ENCODE measurements around the gene AFP. TPM values are rescaled to one million over a fixed set of nuclear protein-coding genes. Genes with fewer than 3 reads are reported as not detected.

The AFP gene
- total RNA-seq, 2 donors from 2014 or later, result not detected

DNA sequence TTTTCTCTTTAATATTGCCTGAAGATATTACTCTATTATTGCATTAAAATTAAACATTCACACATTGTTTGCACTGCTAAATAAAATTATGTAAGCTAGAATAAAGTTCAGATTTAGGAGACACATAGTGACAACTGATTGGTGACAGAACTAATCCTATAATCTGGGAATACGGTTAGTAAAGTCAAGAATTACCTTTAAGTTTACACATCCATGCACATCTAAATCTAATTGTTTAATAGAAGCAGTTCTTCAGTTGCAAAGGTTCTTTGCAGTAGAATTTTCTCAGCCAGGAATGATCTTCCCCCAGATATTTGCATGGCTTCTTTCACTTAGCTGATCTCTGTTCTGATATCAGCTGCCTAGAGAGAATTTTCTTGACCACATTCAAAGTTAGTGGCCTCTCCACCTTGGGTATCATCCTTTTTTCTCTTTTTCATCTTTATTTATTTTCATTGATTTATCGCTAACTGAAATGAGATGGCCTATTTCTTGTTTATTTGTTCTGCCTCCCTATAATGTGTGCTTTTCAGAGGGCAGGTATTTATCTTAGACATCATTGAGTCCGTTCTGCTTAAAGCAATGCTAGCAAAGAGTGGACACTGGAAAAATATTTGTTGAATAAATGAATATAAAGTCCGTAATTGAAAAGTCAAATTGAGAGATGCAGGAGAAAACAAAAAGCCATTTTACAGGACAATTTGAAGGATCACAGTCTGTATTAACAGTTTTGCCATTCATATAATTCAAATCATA lies 12.6 kb downstream of the AFP start:
- H3K4me3 Mint-ChIP-seq, result no peak overlapping the region
- H3K27me3 Mint-ChIP-seq, result peaks cover 26% of the 10 kb centered on the region
- H3K4me1 Mint-ChIP-seq, result no peaks in the 10 kb centered on the region
- no peaks in the 10 kb centered on the region for H3K36me3 Mint-ChIP-seq (ENCODE audit: low read depth)
- ATAC-seq (no peak), DNase-seq (no peak)
- no peak overlapping the region for H3K27ac Mint-ChIP-seq
- H3K9me3 ChIP-seq (ENCODE audit: control insufficient read depth, low read length, poor library complexity, severe bottlenecking), result no peaks in the 10 kb centered on the region

DNA sequence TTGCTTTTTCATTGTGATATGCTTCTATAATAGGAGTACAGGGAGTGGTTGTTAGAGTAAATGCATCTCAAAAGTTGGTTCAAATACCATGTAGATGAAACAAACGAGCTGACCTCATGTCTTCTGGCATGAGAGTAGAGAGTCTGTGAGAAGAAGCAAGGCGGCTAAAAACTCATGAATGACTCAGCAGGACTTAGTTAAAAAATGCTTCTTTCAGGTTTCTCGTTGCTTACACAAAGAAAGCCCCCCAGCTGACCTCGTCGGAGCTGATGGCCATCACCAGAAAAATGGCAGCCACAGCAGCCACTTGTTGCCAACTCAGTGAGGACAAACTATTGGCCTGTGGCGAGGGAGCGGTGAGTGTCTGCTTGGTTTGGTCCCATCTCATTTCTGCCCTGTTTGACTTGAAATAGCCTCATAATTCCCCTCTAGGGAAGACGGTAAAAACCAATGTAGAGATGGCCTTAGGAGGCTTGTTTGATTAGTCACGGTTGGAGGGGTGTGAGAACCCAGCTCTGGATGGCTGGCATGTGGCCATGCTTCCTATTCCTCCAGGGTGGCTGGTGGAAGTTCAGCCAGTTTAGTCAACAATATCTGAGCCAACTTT lies 14.5 kb downstream of the AFP start:
- H3K4me3 Mint-ChIP-seq, result no peak overlapping the region
- H3K27ac Mint-ChIP-seq, result no peak overlapping the region
- H3K27me3 Mint-ChIP-seq, result peaks cover 26% of the 10 kb centered on the region
- H3K4me1 Mint-ChIP-seq, result no peaks in the 10 kb centered on the region
- DNase-seq, result no peak
- H3K36me3 Mint-ChIP-seq (ENCODE audit: low read depth), result no peaks in the 10 kb centered on the region
- H3K9me3 ChIP-seq (ENCODE audit: control insufficient read depth, low read length, poor library complexity, severe bottlenecking), result no peaks in the 10 kb centered on the region
- ATAC-seq, result no peak

DNA sequence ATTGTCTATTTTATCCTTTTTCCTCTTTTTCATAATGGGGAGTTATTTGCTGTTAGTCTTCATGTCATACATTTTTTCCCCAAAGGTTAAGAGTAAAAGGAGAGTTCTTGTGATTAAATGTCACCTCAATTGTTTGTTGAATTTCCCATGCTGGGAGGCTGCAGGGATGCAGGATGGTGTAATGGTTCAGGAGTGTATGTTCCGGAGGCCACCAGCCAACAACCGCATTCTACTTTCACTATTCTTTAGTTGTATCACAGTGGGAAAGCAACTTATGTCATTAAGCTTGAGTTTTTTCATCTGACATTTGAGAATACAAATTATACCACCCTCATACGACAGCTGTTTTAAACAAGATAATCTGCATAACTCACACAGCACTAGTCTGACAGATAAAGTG lies 15.4 kb downstream of the AFP start:
- Mint-ChIP-seq H3K4me3 (no peak overlapping the region), H3K4me1 (no peaks in the 10 kb centered on the region), H3K27ac (no peak overlapping the region), H3K27me3 (peaks cover 20% of the 10 kb centered on the region), H3K36me3 (ENCODE audit: low read depth) (no peaks in the 10 kb centered on the region)
- no peaks in the 10 kb centered on the region for H3K9me3 ChIP-seq (ENCODE audit: control insufficient read depth, low read length, poor library complexity, severe bottlenecking)
- DNase-seq, result no peak
- ATAC-seq, result no peak

DNA sequence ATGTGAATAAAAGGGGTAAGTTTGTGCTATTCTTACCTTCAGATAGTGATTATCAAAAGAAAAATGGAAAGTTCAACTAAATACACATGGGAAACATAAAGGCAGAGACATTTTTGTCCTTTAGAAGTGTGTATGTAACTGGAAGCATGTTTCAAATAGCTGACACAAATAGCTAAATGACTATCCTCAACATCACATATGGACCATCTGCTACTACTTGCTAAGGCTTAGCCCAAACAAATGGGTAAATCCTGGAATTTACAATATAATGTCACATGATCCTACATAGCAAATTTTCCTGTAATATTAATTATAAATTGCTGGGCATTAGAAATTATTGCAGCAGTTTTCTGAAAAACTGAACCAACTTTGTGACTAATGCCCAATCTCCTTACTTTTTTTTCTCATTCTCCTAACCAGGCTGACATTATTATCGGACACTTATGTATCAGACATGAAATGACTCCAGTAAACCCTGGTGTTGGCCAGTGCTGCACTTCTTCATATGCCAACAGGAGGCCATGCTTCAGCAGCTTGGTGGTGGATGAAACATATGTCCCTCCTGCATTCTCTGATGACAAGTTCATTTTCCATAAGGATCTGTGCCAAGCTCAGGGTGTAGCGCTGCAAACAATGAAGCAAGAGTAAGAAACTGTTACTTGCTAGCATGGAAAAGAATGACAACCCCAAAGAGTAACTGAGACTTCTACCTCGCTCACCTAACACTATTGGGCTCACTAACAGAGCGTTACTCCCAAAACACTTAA lies 16.1 kb downstream of the AFP start:
- no peaks in the 10 kb centered on the region for H3K4me1 Mint-ChIP-seq
- no peaks in the 10 kb centered on the region for H3K9me3 ChIP-seq (ENCODE audit: control insufficient read depth, low read length, poor library complexity, severe bottlenecking)
- DNase-seq, result no peak
- H3K4me3 Mint-ChIP-seq, result no peak overlapping the region
- peaks cover 20% of the 10 kb centered on the region for H3K27me3 Mint-ChIP-seq
- H3K27ac Mint-ChIP-seq, result no peak overlapping the region
- ATAC-seq, result no peak
- no peaks in the 10 kb centered on the region for H3K36me3 Mint-ChIP-seq (ENCODE audit: low read depth)

DNA sequence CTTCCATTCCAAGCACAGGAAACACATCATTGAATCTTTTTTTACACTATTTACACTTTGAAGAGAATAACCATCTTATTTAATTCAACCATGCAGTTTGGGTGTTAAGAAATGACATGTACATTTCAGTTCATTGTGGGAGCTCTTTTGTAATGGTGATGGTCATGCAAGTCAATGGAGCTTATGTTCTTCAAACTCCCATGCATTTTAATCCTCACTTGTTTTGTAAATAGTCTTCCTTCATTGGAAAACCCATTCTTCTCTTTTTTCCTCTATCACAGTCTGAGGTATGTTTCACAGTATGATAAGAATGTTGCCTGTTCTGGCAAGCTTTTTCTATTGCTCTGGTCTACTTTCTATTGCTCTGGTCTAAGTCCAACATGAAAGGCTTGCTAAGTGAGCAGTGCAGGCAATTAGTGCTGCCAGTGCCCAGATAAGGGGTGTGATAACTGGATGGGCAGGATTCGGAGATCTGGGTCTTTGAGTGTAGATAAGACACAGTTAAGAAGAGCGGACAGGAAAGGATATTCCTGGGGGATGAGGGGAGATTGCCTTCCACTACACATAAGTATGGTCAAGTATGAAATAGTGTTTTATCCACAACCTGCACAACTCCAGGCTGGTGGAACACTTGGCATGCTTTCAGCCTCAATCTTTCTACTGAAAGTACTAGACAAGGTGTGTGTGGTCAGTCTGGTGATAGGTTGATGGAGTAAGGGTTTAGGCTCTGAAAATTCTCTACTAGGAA lies 17.1 kb downstream of the AFP start:
- Mint-ChIP-seq H3K4me1 (no peaks in the 10 kb centered on the region), H3K36me3 (ENCODE audit: low read depth) (no peaks in the 10 kb centered on the region), H3K27ac (no peak overlapping the region), H3K4me3 (no peak overlapping the region), H3K27me3 (peaks cover 14% of the 10 kb centered on the region)
- DNase-seq (no peak), ATAC-seq (no peak)
- no peaks in the 10 kb centered on the region for H3K9me3 ChIP-seq (ENCODE audit: control insufficient read depth, low read length, poor library complexity, severe bottlenecking)

DNA sequence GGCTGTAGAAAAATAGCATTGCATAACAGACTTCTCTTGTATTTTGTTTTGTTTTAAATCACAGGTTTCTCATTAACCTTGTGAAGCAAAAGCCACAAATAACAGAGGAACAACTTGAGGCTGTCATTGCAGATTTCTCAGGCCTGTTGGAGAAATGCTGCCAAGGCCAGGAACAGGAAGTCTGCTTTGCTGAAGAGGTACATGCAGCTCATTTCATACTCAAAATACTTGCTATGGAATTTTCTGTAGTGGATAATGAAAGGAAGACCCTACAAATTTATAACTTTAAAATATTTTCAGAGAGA lies 17.6 kb downstream of the AFP start:
- H3K4me3 Mint-ChIP-seq, result no peak overlapping the region
- H3K9me3 ChIP-seq (ENCODE audit: control insufficient read depth, low read length, poor library complexity, severe bottlenecking), result no peaks in the 10 kb centered on the region
- no peaks in the 10 kb centered on the region for H3K4me1 Mint-ChIP-seq
- DNase-seq (no peak), ATAC-seq (no peak)
- H3K27ac Mint-ChIP-seq, result no peak overlapping the region
- H3K27me3 Mint-ChIP-seq, result peaks cover 11% of the 10 kb centered on the region
- no peaks in the 10 kb centered on the region for H3K36me3 Mint-ChIP-seq (ENCODE audit: low read depth)

DNA sequence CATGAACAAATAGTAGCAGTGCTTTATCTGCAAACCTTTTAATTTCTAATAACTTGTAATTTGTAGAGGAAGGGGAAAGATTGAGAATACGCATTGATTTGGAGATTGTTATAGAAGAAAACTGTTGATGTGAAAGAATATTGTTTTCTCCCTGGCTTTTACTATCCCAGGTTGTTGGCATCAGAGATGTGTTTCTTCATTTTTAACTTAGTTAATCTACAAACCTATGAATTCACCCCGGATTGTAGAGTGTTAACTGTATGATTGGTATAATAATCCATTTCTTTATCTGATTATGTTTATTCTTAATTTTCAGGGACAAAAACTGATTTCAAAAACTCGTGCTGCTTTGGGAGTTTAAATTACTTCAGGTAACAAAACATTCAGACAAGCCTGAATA lies 18.9 kb downstream of the AFP start:
- ATAC-seq, result no peak
- H3K9me3 ChIP-seq (ENCODE audit: control insufficient read depth, low read length, poor library complexity, severe bottlenecking), result no peaks in the 10 kb centered on the region
- H3K27me3 Mint-ChIP-seq, result peaks cover 8% of the 10 kb centered on the region

DNA sequence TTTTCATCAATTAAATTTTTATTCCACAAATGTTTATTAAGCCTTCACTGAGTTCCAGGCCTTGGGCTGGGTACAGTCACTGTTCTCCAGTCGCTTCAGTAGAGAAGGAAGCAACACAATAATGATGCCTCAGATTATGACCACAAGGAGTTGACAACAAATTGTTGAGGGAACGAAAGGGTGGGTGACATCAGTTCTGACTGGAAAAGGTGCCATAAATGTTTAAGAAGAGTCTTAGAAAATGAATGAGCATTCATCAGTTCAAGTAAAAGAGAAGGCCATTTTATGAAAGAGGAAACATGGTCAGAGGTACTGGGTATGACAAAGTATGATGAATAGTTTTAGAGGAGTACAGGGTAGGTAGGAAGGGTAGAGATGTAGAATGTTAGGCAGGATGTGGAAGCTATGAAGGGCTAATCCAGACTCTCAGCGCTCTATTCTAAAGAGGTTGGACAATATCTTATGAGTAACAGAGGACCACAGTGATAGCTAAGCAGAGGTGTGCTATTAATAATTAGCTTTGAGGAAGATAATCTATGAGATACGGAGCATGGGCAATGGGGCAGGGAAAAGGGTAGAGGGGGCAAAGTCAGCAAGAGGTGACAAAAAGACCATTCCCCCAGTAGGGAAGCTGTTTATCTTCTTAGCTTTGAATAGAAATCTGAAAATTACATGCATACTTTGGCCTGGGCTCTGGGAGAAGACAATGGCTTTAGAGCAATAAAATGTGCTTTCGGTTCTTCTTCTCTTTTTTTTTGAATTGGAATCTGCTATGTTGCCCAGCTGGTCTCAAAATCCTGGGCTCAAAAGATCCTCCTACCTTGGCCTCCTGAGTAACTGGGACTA lies 20.4 kb downstream of the AFP start:
- Mint-ChIP-seq H3K4me3 (no peak overlapping the region), H3K4me1 (no peaks in the 10 kb centered on the region), H3K36me3 (ENCODE audit: low read depth) (no peaks in the 10 kb centered on the region), H3K27ac (no peak overlapping the region), H3K27me3 (no peaks in the 10 kb centered on the region)
- no peak for DNase-seq
- H3K9me3 ChIP-seq (ENCODE audit: control insufficient read depth, low read length, poor library complexity, severe bottlenecking), result no peaks in the 10 kb centered on the region
- no peak for ATAC-seq

More for the DNA sequence above, 18.9 kb downstream of the AFP start:
- Mint-ChIP-seq H3K4me1 (no peaks in the 10 kb centered on the region), H3K36me3 (ENCODE audit: low read depth) (no peaks in the 10 kb centered on the region), H3K27ac (no peak overlapping the region), H3K4me3 (no peak overlapping the region)
- DNase-seq, result no peak

DNA sequence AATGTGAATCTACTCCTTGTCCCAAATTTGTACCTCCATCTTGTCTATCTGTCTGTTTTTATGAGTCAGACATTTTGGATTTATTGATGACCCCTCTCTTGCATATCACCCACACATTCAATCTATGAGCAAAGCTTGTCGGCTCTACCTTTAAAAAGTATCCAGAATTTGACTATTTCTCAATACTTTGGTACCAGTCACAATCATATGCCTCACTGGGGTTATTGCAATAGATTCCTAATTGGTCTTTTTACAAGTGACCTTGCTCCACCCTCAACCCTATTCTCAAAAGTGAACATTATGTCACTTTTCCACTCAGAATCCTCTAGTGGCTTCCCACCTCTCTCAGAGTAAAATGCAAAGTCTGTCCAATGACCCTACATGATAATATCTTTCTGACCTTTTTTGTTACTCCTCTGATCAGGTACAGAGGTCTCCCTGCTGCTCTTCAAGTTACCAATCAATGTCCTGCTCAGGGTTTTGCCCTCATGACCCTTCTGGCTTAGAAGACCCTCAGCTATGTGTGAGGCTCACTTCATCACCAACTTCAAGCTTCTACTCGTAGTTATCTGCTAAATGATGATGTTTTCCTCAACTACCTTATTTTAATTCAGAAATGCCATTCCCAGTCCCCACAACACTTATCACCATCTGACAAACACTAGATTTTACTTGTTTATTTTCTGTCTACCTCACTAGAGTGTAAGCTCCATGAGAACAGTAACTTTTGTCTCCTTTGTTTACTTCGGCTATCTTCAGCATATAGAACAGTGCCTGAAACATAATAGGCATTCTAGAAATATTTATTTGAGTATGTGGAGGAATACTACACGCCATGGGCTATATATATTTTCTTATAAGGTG lies 22.4 kb downstream of the AFP start:
- H3K9me3 ChIP-seq (ENCODE audit: control insufficient read depth, low read length, poor library complexity, severe bottlenecking), result no peaks in the 10 kb centered on the region
- Mint-ChIP-seq H3K27ac (no peak overlapping the region), H3K4me1 (no peaks in the 10 kb centered on the region), H3K36me3 (ENCODE audit: low read depth) (no peaks in the 10 kb centered on the region), H3K27me3 (no peaks in the 10 kb centered on the region), H3K4me3 (no peak overlapping the region)
- ATAC-seq (no peak), DNase-seq (no peak)

DNA sequence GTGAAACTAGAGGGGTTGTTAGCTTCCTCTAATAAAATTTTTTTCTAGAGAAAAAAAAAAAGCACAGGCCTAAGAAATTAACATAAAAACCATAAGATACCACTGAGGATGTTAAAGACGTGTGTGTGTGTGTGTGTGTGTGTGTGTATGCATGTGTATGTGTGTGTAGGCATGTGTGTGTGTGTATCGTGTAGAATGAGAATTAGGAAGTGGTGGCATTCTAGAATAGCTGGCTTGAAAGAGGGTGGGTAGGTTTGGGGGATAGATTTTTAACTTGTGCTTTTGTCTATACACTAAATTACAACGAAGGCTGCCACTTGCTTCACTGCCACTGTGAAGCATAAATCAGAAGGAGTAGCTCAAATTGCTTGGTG lies 23.0 kb downstream of the AFP start:
- Mint-ChIP-seq H3K36me3 (ENCODE audit: low read depth) (no peaks in the 10 kb centered on the region), H3K4me3 (no peak overlapping the region), H3K4me1 (no peaks in the 10 kb centered on the region), H3K27ac (no peak overlapping the region), H3K27me3 (no peaks in the 10 kb centered on the region)
- no peak for DNase-seq
- H3K9me3 ChIP-seq (ENCODE audit: control insufficient read depth, low read length, poor library complexity, severe bottlenecking), result no peaks in the 10 kb centered on the region
- no peak for ATAC-seq

DNA sequence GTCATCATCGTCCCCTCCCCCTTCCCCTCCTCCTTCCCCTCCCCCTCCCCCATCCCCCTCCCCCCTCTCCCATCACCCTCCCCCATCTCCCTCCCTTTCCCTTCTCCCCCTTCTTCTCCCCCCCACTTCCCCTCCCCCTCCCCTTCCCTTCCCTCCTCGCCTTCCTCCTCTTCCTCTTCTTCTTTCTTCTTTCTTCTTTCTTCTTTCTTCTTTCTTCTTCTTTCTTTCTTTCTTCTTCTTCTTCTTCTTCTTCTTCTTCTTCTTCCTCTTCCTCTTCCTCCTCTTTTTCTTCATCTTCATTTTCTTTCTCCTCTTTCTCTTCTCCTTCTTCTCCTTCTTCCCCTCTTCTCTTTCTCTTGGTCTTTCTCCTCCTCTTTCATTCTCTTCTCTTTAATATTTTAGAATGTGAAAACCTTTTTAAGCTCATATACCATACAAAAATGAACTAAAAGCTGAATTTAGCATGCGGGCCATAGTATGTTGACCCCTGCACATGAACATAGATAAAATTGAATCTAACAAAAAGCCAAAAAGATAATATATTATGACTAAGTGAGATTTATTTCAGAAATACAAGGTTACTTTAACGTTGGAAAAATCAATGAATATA lies 25.0 kb downstream of the AFP start:
- H3K36me3 Mint-ChIP-seq (ENCODE audit: low read depth), result no peaks in the 10 kb centered on the region
- no peak for ATAC-seq
- DNase-seq, result no peak
- H3K4me1 Mint-ChIP-seq, result peaks cover 2% of the 10 kb centered on the region
- H3K9me3 ChIP-seq (ENCODE audit: control insufficient read depth, low read length, poor library complexity, severe bottlenecking), result no peaks in the 10 kb centered on the region
- no peak overlapping the region for H3K27ac Mint-ChIP-seq
- no peaks in the 10 kb centered on the region for H3K27me3 Mint-ChIP-seq
- no peak overlapping the region for H3K4me3 Mint-ChIP-seq

DNA sequence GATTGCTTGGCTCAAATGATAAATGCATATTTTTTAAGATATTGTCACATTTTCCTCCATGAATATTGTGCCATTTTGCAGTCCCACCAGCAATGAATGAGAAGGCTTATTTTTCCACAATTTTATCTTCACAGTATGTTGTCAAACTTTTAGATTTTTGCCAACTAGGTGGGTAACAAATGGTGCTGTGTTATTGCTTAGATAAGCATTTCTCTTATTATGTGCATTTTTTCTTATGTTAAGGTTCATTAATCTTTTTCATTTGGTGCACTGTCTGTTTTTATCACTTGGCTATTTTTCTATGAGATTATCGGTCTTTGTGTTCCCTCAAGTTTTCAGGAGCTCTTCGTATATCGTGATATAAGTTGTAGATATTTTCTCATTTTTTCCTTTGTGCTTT lies 32.1 kb downstream of the AFP start:
- Mint-ChIP-seq H3K4me1 (peaks cover 2% of the 10 kb centered on the region), H3K27me3 (peaks cover 6% of the 10 kb centered on the region), H3K36me3 (ENCODE audit: low read depth) (no peaks in the 10 kb centered on the region), H3K4me3 (no peak overlapping the region), H3K27ac (no peak overlapping the region)
- DNase-seq (no peak), ATAC-seq (no peak)
- no peaks in the 10 kb centered on the region for H3K9me3 ChIP-seq (ENCODE audit: control insufficient read depth, low read length, poor library complexity, severe bottlenecking)

All from T-helper 17 cell (primary cell).